Transverse colon (tissue), 4 donors: ENCODE results near the gene HORMAD2. TPM values are rescaled to one million over a fixed set of nuclear protein-coding genes. Genes with fewer than 3 reads are reported as not detected.

Experiments used
- DNase-seq: peaks from one replicate; pipeline ENCODE4 v3.0.0-alpha.2; 2019
- H3K27ac ChIP-seq, 4 donors: fragments of 200-600 bp; sonication (generic); 2 replicates each; pipeline ENCODE4 v1.5.1; 2016 to 2018; ENCODE audit warnings: inconsistent platforms in 4 of 4
- H3K27me3 ChIP-seq: fragments of 200-600 bp; sonication (generic); 2 replicates; pipeline ENCODE4 v1.5.1; 2017; ENCODE audit warnings: inconsistent platforms
- H3K36me3 ChIP-seq, 4 donors: fragments of 200-600 bp; sonication (generic); 2 replicates each; pipeline ENCODE4 v1.5.1; 2017 to 2019; ENCODE audit warnings: inconsistent platforms in 4 of 4
- H3K4me1 ChIP-seq, 4 donors: fragments of 200-600 bp; sonication (generic); 2 replicates each; pipeline ENCODE4 v1.5.1; 2017 to 2020; ENCODE audit warnings: inconsistent platforms in 4 of 4
- H3K4me3 ChIP-seq, 4 donors: fragments of 200-600 bp; sonication (generic); 1 replicate in 1 of 4; 2 replicates in 3 of 4; pipeline versions ENCODE4 v1.5.1 to v1.6.1; 2017 to 2019; ENCODE audit warnings: inconsistent platforms in 4 of 4
- H3K9me3 ChIP-seq, 2 donors: fragments of 200-600 bp; sonication (generic); 2 replicates each; pipeline ENCODE4 v1.5.1; 2017 to 2019; ENCODE audit warnings: inconsistent platforms in 2 of 2
- EP300 ChIP-seq: sonication (generic); formaldehyde crosslinking; IDR thresholded peaks from one replicate; pipeline ENCODE4 v1.6.1; 2017; ENCODE audit warnings: antibody characterized with exemption, low read depth
- POLR2A ChIP-seq: fragments of 450-650 bp; IDR thresholded peaks from one replicate; pipeline ENCODE4 v1.6.1; 2016; ENCODE audit warnings: antibody characterized with exemption, mild to moderate bottlenecking, moderate library complexity
- POLR2AphosphoS5 ChIP-seq, 3 donors: sonication (generic); formaldehyde crosslinking; IDR thresholded peaks; one replicate each; pipeline ENCODE4 v1.6.1; 2016; ENCODE audit warnings: antibody characterized with exemption in 3 of 3
- WGBS, 2 donors: methylation state at CpG; one replicate each; pipeline ENCODE4 v1.1.5; 2018; ENCODE audit warnings: low coverage in 1 of 2; 5-methylcytosine and 5-hydroxymethylcytosine counted together
- in situ Hi-C, 4 donors: fragments of 200-750 bp; cut with MboI; loops; one replicate each; pipeline versions ENCODE4 v1.15.0 to v1.15.1; 2017; ENCODE audit warnings: low sequenced_read_pairs in 3 of 4, low pct_ligation_motif_present in 1 of 4, low pct_unique_long_range_greater_than_20kb in 1 of 4
- intact Hi-C: fragments of 100-400 bp; cut with DNase I; formaldehyde crosslinking; loops from one replicate; pipeline ENCODE4 v1.15.1; 2023; ENCODE audit warnings: low total_unique reads
- total RNA-seq, 4 donors: library from RNA; depleted of rRNA; stranded (reverse); fragments of >200 nt; gene quantifications; one replicate each; pipeline ENCODE4 v1.1.0, GENCODE V29; 2016
- TF ChIP-seq, protein P1 (sequence below), 5 experiments: fragments of 200-600 bp in 3 of 5; fragments of 450-650 bp in 2 of 5; sonication (generic) in 3 of 5; IDR thresholded peaks; 1 replicate in 2 of 5; 2 replicates in 3 of 5; pipeline ENCODE4 v1.5.1; 2016 to 2017; ENCODE audit warnings: antibody characterized with exemption in 5 of 5, inconsistent platforms in 3 of 5, mild to moderate bottlenecking in 2 of 5, moderate library complexity in 1 of 5

The HORMAD2 gene
- total RNA-seq, 4 donors from 2014 or later: not detected

- Histone ChIP-seq H3K36me3 (no peaks in the 10 kb centered on the region), H3K4me3 (no peak overlapping the region), H3K9me3 (no peaks in the 10 kb centered on the region), H3K27ac (no peak overlapping the region), H3K27me3 (no peaks in the 10 kb centered on the region), H3K4me1 (peaks cover 0 to 3% (median 0%) of the 10 kb centered on the region in 4 donors)
- intact Hi-C loops: no loop called here
- 75% methylated on average over 5 of the region's 5 CpGs; no CpG with 5 or more reads in 1 of the 2 donors for WGBS, 2 donors
- TF ChIP-seq POLR2AphosphoS5 (IDR thresholded peaks at IDR 0.05) (no peak), EP300 (no peak), POLR2A (no peak)
- TF ChIP-seq, protein P1, sequence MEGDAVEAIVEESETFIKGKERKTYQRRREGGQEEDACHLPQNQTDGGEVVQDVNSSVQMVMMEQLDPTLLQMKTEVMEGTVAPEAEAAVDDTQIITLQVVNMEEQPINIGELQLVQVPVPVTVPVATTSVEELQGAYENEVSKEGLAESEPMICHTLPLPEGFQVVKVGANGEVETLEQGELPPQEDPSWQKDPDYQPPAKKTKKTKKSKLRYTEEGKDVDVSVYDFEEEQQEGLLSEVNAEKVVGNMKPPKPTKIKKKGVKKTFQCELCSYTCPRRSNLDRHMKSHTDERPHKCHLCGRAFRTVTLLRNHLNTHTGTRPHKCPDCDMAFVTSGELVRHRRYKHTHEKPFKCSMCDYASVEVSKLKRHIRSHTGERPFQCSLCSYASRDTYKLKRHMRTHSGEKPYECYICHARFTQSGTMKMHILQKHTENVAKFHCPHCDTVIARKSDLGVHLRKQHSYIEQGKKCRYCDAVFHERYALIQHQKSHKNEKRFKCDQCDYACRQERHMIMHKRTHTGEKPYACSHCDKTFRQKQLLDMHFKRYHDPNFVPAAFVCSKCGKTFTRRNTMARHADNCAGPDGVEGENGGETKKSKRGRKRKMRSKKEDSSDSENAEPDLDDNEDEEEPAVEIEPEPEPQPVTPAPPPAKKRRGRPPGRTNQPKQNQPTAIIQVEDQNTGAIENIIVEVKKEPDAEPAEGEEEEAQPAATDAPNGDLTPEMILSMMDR (IDR thresholded peaks at IDR 0.05): no peak
- in situ Hi-C loops: no loop called here
- no peak for DNase-seq
These were observed 46.4 kb upstream of the HORMAD2 start for GRCh38 chr22:30033901-30034300.

GRCh38 chr22:30036656-30037055, 43.6 kb upstream of the HORMAD2 start:
- Histone ChIP-seq H3K4me1 (peaks cover 0 to 3% (median 0%) of the 10 kb centered on the region in 4 donors), H3K27ac (no peak overlapping the region), H3K27me3 (no peaks in the 10 kb centered on the region), H3K9me3 (no peaks in the 10 kb centered on the region), H3K36me3 (no peaks in the 10 kb centered on the region), H3K4me3 (no peak overlapping the region)
- TF ChIP-seq, protein P1 (IDR thresholded peaks at IDR 0.05): no peak
- TF ChIP-seq POLR2AphosphoS5 (IDR thresholded peaks at IDR 0.05): no peak
- TF ChIP-seq POLR2A: no peak
- no peak for TF ChIP-seq EP300
- DNase-seq: no peak
- in situ Hi-C loops (no loop called here), intact Hi-C loops (no loop called here)
- WGBS, 2 donors: 91% methylated on average over 2 of the region's 2 CpGs; no CpG with 5 or more reads in 1 of the 2 donors

DNA sequence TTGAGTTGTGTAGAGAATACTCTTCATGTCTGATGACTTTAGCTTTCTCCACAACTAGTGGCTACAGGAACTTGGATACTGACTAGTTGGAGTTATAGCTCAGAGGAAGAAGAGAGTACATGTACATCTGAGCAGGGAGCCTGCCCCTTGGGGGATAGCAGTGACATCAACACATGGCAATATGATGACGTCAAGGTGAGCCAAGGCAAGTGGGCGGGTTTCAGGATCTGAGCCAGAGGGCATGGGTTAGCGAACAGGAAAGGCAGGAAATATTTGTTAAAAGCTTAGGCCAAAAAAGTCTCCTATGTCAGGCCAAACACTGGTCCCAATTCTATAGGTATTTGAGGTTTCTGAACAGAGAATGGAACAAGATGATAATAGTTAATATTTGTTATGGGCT, 42.0 kb upstream of the HORMAD2 start:
- peaks cover 0 to 3% (median 1%) of the 10 kb centered on the region in 4 donors for H3K4me1 ChIP-seq
- TF ChIP-seq EP300 (no peak), POLR2AphosphoS5 (IDR thresholded peaks at IDR 0.05) (peak in 1 of 3 donors; percentile 13)
- no peaks in the 10 kb centered on the region for H3K9me3 ChIP-seq
- WGBS, 2 donors: 35 to 57% methylated on average over 3 of the region's 3 CpGs
- no peak overlapping the region for H3K4me3 ChIP-seq
- H3K27me3 ChIP-seq: no peaks in the 10 kb centered on the region
- H3K36me3 ChIP-seq: no peaks in the 10 kb centered on the region
- intact Hi-C loops (no loop called here), in situ Hi-C loops (no loop called here)
- no peak for DNase-seq
- no peak overlapping the region for H3K27ac ChIP-seq

- DNase-seq: no peak
- intact Hi-C loops (no loop called here), in situ Hi-C loops (no loop called here)
- no peak overlapping the region for H3K27ac ChIP-seq
- no peak overlapping the region for H3K4me3 ChIP-seq
- TF ChIP-seq POLR2AphosphoS5 (IDR thresholded peaks at IDR 0.05): no peak
- TF ChIP-seq POLR2A: no peak
- TF ChIP-seq, protein P1 (IDR thresholded peaks at IDR 0.05): no peak
- TF ChIP-seq EP300: no peak
- peaks cover 0 to 24% (median 13%) of the 10 kb centered on the region in 4 donors for H3K4me1 ChIP-seq
- WGBS, 2 donors: 86 to 91% methylated on average over 7 to 10 of the region's 11 CpGs
- H3K27me3 ChIP-seq: no peaks in the 10 kb centered on the region
- no peaks in the 10 kb centered on the region for H3K9me3 ChIP-seq
- no peaks in the 10 kb centered on the region for H3K36me3 ChIP-seq
These were observed 39.6 kb upstream of the HORMAD2 start for GRCh38 chr22:30040499-30041260.
